GM23338 (cell line): ENCODE measurements around the gene SPSB4. TPM values are rescaled to one million over a fixed set of nuclear protein-coding genes. Genes with fewer than 3 reads are reported as not detected.

Experiments
- ATAC-seq: fragments of 200-7000 bp; cut with Tn5 transposase; 3 replicates; pipeline ENCODE4 v1.9.1; 2020
- DNase-seq: peaks from one replicate; pipeline ENCODE4 v3.0.0-alpha.2; 2015; ENCODE audit warnings: low spot score
- H2AFZ ChIP-seq: fragments of 200-600 bp; sonication (generic); 2 replicates; pipeline ENCODE4 v1.8.0; 2016; ENCODE audit warnings: antibody characterized with exemption, mild to moderate bottlenecking, moderate library complexity
- H3F3A ChIP-seq: fragments of 200-600 bp; sonication (generic); replicated peaks from 2 replicates; pipeline ENCODE4 v1.8.0; 2017; ENCODE audit warnings: antibody characterized with exemption, mixed run types, low read depth
- H3K27ac ChIP-seq: fragments of 200-600 bp; sonication (generic); 2 replicates; pipeline ENCODE4 v1.6.1; 2016; ENCODE audit warnings: low read depth
- H3K27me3 ChIP-seq: fragments of 200-600 bp; sonication (generic); 2 replicates; pipeline ENCODE4 v1.8.0; 2016; ENCODE audit warnings: mild to moderate bottlenecking, mixed run types, moderate library complexity; ENCODE audit not compliant: insufficient read depth
- H3K36me3 ChIP-seq: fragments of 200-600 bp; sonication (generic); 2 replicates; pipeline ENCODE4 v1.8.0; 2016; ENCODE audit warnings: mild to moderate bottlenecking; ENCODE audit not compliant: insufficient read depth
- H3K4me1 ChIP-seq: fragments of 200-600 bp; sonication (generic); 2 replicates; pipeline ENCODE4 v1.8.0; 2016; ENCODE audit warnings: mild to moderate bottlenecking, moderate library complexity; ENCODE audit not compliant: insufficient read depth
- H3K4me2 ChIP-seq: fragments of 200-600 bp; sonication (generic); 2 replicates; pipeline ENCODE4 v1.7.1; 2017; ENCODE audit warnings: mixed run types
- H3K4me3 ChIP-seq: fragments of 200-600 bp; sonication (generic); 2 replicates; pipeline ENCODE4 v1.6.1; 2016; ENCODE audit warnings: mixed run types
- H3K79me2 ChIP-seq: fragments of 200-600 bp; sonication (generic); replicated peaks from 2 replicates; pipeline ENCODE4 v1.8.0; 2017; ENCODE audit warnings: mild to moderate bottlenecking; ENCODE audit not compliant: insufficient read depth
- H3K9me2 ChIP-seq: fragments of 200-600 bp; sonication (generic); 2 replicates; pipeline ENCODE4 v1.8.0; 2017; ENCODE audit not compliant: insufficient read depth
- H4K20me1 ChIP-seq: fragments of 200-600 bp; sonication (generic); replicated peaks from 2 replicates; pipeline ENCODE4 v1.8.0; 2017; ENCODE audit warnings: mild to moderate bottlenecking; ENCODE audit not compliant: insufficient read depth
- H3K27ac Mint-ChIP-seq: 2 replicates; pipeline ENCODE4 v1.8.0; 2020; ENCODE audit warnings: inconsistent platforms, mild to moderate bottlenecking, moderate library complexity, mixed read lengths
- H3K27me3 Mint-ChIP-seq: 3 replicates; pipeline ENCODE4 v1.8.0; 2022; ENCODE audit warnings: low read depth, mild to moderate bottlenecking, moderate library complexity, mixed read lengths, inconsistent platforms; ENCODE audit not compliant: insufficient read depth, poor library complexity
- H3K36me3 Mint-ChIP-seq: 3 replicates; pipeline ENCODE4 v1.8.0; 2021; ENCODE audit warnings: low read depth, mild to moderate bottlenecking, inconsistent platforms, moderate library complexity, mixed read lengths
- H3K4me1 Mint-ChIP-seq: 3 replicates; pipeline ENCODE4 v1.8.0; 2020; ENCODE audit warnings: mild to moderate bottlenecking, inconsistent platforms, mixed read lengths
- H3K4me3 Mint-ChIP-seq: 3 replicates; pipeline ENCODE4 v1.8.0; 2021; ENCODE audit warnings: moderate library complexity, mild to moderate bottlenecking, inconsistent platforms, mixed read lengths
- H3K9me3 Mint-ChIP-seq: 3 replicates; pipeline ENCODE4 v1.8.0; 2020; ENCODE audit warnings: moderate library complexity, mild to moderate bottlenecking, inconsistent platforms, mixed read lengths
- CREB1 ChIP-seq: fragments of 250-450 bp; sonication (Bioruptor Pico); IDR thresholded peaks from 2 replicates; pipeline ENCODE4 v1.5.0; 2020; ENCODE audit warnings: low read depth, mild to moderate bottlenecking, moderate library complexity
- EZH2 ChIP-seq: fragments of 200-600 bp; sonication (generic); IDR thresholded peaks from one replicate; pipeline ENCODE4 v1.8.0; 2017; ENCODE audit warnings: antibody characterized with exemption, mild to moderate bottlenecking, low read depth; ENCODE audit not compliant: unreplicated experiment
- EZH2phosphoT487 ChIP-seq: fragments of 200-600 bp; sonication (generic); IDR thresholded peaks from one replicate; pipeline ENCODE4 v1.8.1; 2018; ENCODE audit warnings: antibody characterized with exemption; ENCODE audit not compliant: unreplicated experiment
- JUNB ChIP-seq: IDR thresholded peaks from one replicate; pipeline ENCODE4 v1.6.1; 2016; ENCODE audit warnings: antibody characterized with exemption; ENCODE audit not compliant: unreplicated experiment
- NANOG ChIP-seq: IDR thresholded peaks from 2 replicates; pipeline ENCODE4 v1.6.1; 2016; ENCODE audit warnings: antibody characterized with exemption, borderline replicate concordance
- POLR2AphosphoS5 ChIP-seq: IDR thresholded peaks from 2 replicates; pipeline ENCODE4 v1.6.1; 2016; ENCODE audit warnings: antibody characterized with exemption, low read depth
- STAT1 ChIP-seq: IDR thresholded peaks from one replicate; pipeline ENCODE4 v1.6.1; 2016; ENCODE audit warnings: antibody characterized with exemption; ENCODE audit not compliant: unreplicated experiment
- ZNF114 ChIP-seq: fragments of 250-450 bp; sonication (Bioruptor Pico); IDR thresholded peaks from 2 replicates; pipeline ENCODE4 v1.5.0; 2020; ENCODE audit warnings: mild to moderate bottlenecking, moderate library complexity
- ZNF331 ChIP-seq: fragments of 250-450 bp; sonication (Bioruptor Pico); IDR thresholded peaks from 2 replicates; pipeline ENCODE4 v1.5.0; 2020; ENCODE audit warnings: low read depth, mild to moderate bottlenecking, moderate library complexity
- polyA plus RNA-seq: library from polyadenylated mRNA; unstranded; fragments of >200 nt; fragmentation: Nextera tagmentation; extraction: Ambion mirVana; gene quantifications from 2 replicates; pipeline ENCODE4 v1.2.1, GENCODE V29; 2016
- total RNA-seq: library from RNA; depleted of rRNA; stranded (reverse); fragments of >200 nt; shearing (Covaris generic); gene quantifications from 2 replicates; pipeline ENCODE4 v1.2.3, GENCODE V29; 2014
- TF ChIP-seq, protein P1 (sequence below): fragments of 250-450 bp; sonication (Bioruptor Pico); IDR thresholded peaks from 2 replicates; pipeline ENCODE4 v1.5.0; 2020; ENCODE audit warnings: mild to moderate bottlenecking, moderate library complexity
- TF ChIP-seq, protein P2 (sequence below): IDR thresholded peaks from one replicate; pipeline ENCODE4 v1.6.1; 2018; ENCODE audit warnings: antibody characterized with exemption; ENCODE audit not compliant: unreplicated experiment
- TF ChIP-seq, protein P3 (sequence below): IDR thresholded peaks from 2 replicates; pipeline ENCODE4 v1.6.1; 2016; ENCODE audit warnings: antibody characterized with exemption

SPSB4 gene
- total and polyA plus RNA-seq, 2 experiments from 2014 or later = 6.7 to 25.9 TPM

DNA sequence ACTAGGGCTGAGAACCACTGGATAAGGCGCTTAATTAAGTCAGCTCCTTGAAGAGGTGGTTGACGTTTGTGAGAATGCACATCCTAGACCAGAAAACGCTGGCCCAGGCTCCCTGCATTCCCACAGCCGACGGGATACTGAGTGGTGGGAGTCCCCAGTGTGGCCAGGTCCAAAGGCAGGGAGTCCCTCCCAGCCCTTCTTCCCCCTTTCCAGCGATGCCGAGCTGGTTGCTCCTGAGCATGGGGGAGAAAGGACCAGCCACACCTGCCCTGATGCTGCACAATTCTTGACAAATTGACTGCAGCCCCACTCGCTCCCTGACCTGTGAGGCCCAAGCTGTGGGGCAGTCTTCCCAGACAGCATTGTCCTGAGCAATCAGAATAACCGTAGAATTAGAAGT is 101.0 kb downstream of the SPSB4 start:
- H3K27ac Mint-ChIP-seq = no peak overlapping the region
- Histone ChIP-seq H4K20me1 (no peaks in the 10 kb centered on the region), H3K9me2 (no peaks in the 10 kb centered on the region), H3K4me3 (no peak overlapping the region), H3K36me3 (no peaks in the 10 kb centered on the region), H3K4me2 (no peak overlapping the region), H3K27me3 (no peaks in the 10 kb centered on the region), H3K27ac (no peak overlapping the region), H3K79me2 (no peaks in the 10 kb centered on the region), H2AFZ (no peak overlapping the region), H3F3A (no peaks in the 10 kb centered on the region), H3K4me1 (no peaks in the 10 kb centered on the region; the same call in 1 of the 2 replicates)
- no peaks in the 10 kb centered on the region for H3K36me3 Mint-ChIP-seq
- H3K9me3 Mint-ChIP-seq = no peaks in the 10 kb centered on the region
- DNase-seq (no peak), ATAC-seq (no peak)
- TF ChIP-seq EZH2phosphoT487 = no peak
- no peak for TF ChIP-seq CREB1 (CRISPR knock-in tag)
- no peak for TF ChIP-seq STAT1
- TF ChIP-seq, protein P1, sequence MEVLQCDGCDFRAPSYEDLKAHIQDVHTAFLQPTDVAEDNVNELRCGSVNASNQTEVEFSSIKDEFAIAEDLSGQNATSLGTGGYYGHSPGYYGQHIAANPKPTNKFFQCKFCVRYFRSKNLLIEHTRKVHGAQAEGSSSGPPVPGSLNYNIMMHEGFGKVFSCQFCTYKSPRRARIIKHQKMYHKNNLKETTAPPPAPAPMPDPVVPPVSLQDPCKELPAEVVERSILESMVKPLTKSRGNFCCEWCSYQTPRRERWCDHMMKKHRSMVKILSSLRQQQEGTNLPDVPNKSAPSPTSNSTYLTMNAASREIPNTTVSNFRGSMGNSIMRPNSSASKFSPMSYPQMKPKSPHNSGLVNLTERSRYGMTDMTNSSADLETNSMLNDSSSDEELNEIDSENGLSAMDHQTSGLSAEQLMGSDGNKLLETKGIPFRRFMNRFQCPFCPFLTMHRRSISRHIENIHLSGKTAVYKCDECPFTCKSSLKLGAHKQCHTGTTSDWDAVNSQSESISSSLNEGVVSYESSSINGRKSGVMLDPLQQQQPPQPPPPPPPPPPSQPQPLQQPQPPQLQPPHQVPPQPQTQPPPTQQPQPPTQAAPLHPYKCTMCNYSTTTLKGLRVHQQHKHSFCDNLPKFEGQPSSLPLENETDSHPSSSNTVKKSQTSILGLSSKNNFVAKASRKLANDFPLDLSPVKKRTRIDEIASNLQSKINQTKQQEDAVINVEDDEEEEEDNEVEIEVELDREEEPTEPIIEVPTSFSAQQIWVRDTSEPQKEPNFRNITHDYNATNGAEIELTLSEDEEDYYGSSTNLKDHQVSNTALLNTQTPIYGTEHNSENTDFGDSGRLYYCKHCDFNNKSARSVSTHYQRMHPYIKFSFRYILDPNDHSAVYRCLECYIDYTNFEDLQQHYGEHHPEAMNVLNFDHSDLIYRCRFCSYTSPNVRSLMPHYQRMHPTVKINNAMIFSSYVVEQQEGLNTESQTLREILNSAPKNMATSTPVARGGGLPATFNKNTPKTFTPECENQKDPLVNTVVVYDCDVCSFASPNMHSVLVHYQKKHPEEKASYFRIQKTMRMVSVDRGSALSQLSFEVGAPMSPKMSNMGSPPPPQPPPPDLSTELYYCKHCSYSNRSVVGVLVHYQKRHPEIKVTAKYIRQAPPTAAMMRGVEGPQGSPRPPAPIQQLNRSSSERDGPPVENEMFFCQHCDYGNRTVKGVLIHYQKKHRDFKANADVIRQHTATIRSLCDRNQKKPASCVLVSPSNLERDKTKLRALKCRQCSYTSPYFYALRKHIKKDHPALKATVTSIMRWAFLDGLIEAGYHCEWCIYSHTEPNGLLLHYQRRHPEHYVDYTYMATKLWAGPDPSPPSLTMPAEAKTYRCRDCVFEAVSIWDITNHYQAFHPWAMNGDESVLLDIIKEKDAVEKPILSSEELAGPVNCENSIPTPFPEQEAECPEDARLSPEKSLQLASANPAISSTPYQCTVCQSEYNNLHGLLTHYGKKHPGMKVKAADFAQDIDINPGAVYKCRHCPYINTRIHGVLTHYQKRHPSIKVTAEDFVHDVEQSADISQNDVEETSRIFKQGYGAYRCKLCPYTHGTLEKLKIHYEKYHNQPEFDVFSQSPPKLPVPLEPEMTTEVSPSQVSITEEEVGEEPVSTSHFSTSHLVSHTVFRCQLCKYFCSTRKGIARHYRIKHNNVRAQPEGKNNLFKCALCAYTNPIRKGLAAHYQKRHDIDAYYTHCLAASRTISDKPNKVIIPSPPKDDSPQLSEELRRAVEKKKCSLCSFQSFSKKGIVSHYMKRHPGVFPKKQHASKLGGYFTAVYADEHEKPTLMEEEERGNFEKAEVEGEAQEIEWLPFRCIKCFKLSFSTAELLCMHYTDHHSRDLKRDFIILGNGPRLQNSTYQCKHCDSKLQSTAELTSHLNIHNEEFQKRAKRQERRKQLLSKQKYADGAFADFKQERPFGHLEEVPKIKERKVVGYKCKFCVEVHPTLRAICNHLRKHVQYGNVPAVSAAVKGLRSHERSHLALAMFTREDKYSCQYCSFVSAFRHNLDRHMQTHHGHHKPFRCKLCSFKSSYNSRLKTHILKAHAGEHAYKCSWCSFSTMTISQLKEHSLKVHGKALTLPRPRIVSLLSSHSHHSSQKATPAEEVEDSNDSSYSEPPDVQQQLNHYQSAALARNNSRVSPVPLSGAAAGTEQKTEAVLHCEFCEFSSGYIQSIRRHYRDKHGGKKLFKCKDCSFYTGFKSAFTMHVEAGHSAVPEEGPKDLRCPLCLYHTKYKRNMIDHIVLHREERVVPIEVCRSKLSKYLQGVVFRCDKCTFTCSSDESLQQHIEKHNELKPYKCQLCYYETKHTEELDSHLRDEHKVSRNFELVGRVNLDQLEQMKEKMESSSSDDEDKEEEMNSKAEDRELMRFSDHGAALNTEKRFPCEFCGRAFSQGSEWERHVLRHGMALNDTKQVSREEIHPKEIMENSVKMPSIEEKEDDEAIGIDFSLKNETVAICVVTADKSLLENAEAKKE (CRISPR knock-in tag) = no peak
- TF ChIP-seq, protein P2, sequence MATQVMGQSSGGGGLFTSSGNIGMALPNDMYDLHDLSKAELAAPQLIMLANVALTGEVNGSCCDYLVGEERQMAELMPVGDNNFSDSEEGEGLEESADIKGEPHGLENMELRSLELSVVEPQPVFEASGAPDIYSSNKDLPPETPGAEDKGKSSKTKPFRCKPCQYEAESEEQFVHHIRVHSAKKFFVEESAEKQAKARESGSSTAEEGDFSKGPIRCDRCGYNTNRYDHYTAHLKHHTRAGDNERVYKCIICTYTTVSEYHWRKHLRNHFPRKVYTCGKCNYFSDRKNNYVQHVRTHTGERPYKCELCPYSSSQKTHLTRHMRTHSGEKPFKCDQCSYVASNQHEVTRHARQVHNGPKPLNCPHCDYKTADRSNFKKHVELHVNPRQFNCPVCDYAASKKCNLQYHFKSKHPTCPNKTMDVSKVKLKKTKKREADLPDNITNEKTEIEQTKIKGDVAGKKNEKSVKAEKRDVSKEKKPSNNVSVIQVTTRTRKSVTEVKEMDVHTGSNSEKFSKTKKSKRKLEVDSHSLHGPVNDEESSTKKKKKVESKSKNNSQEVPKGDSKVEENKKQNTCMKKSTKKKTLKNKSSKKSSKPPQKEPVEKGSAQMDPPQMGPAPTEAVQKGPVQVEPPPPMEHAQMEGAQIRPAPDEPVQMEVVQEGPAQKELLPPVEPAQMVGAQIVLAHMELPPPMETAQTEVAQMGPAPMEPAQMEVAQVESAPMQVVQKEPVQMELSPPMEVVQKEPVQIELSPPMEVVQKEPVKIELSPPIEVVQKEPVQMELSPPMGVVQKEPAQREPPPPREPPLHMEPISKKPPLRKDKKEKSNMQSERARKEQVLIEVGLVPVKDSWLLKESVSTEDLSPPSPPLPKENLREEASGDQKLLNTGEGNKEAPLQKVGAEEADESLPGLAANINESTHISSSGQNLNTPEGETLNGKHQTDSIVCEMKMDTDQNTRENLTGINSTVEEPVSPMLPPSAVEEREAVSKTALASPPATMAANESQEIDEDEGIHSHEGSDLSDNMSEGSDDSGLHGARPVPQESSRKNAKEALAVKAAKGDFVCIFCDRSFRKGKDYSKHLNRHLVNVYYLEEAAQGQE = no peak
- no peak for TF ChIP-seq NANOG
- TF ChIP-seq, protein P3, sequence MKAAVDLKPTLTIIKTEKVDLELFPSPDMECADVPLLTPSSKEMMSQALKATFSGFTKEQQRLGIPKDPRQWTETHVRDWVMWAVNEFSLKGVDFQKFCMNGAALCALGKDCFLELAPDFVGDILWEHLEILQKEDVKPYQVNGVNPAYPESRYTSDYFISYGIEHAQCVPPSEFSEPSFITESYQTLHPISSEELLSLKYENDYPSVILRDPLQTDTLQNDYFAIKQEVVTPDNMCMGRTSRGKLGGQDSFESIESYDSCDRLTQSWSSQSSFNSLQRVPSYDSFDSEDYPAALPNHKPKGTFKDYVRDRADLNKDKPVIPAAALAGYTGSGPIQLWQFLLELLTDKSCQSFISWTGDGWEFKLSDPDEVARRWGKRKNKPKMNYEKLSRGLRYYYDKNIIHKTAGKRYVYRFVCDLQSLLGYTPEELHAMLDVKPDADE = no peak
- no peak for TF ChIP-seq ZNF331 (CRISPR knock-in tag)
- TF ChIP-seq ZNF114 (CRISPR knock-in tag) = no peak
- TF ChIP-seq EZH2 = no peak
- TF ChIP-seq JUNB = no peak
- TF ChIP-seq POLR2AphosphoS5 = no peak
- peaks cover 19% of the 10 kb centered on the region for H3K4me1 Mint-ChIP-seq
- peaks cover 3% of the 10 kb centered on the region for H3K27me3 Mint-ChIP-seq
- no peak overlapping the region for H3K4me3 Mint-ChIP-seq
